NCI-H69 (cell line): ENCODE measurements around the gene FN3K.
"Not testable (repeated sequence)": the region's sequence is repeated elsewhere in the genome, so short reads cannot be mapped to it uniquely, and the experiment has no call there.

Experiments
- DNase-seq: peaks from one replicate; lab custom pipeline; 2025; lab: John Stamatoyannopoulos, UW

Gene FN3K

GRCh38 chr17:82775001-82775823 is 39.8 kb downstream of the FN3K start:
- peak; percentile 56 for DNase-seq

GRCh38 chr17:82776454-82776853 is 41.0 kb downstream of the FN3K start:
- DNase-seq = no peak

- peak; percentile 24 for DNase-seq
These were observed 42.5 kb downstream of the FN3K start for GRCh38 chr17:82777778-82778375.

- DNase-seq = no peak
These were observed 44.1 kb downstream of the FN3K start for GRCh38 chr17:82779541-82779940.

- DNase-seq = no peak
These were observed 44.8 kb downstream of the FN3K start for GRCh38 chr17:82780195-82780594.

DNA sequence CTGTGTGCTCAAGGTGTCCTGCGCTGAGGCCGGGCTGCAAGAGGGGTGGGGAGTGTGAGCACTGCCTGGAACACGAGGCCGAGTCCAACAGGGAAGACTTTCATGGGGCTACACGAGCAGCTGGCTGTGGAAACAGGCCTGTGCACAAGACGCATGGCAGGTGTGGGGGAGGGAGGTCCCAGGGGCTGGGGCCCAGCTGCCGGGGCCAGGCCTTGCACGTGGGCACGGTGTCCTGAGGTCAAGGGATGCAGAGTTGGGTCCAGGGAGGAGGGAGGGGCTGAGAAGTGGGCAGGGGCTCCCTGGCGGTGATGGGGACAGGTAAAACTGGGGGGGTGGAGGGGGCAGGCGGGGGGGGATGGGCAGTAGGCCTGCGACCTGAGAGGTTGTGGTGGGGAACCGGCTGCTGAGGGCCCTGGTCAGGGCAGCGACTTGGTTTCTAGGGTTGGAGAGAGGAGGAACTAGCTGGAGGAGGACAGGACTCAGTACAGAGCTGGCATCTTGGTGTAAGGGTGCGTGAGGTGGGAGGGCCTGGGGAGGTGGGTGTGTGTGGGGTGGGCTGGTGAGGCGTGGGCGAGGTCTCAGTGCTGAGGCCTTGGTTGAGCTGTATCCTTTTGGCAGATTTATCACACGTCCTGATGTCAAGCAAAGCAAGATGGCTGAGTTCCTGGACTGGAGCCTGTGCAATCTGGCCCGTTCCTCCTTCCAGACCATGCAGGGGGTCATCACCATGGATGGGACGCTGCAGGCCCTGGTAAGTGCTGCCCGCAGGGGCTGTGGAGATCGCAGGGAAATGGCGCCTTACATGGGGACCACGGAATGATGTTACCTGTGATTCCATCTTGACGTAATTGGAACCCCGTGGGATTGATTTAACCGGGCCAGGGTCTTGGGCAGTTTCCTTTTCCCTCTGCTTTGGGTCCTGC is 45.8 kb downstream of the FN3K start:
- DNase-seq = no peak

GRCh38 chr17:82781894-82782274 is 46.5 kb downstream of the FN3K start:
- peak; percentile 65 for DNase-seq

GRCh38 chr17:82782657-82783207 is 47.3 kb downstream of the FN3K start:
- no peak for DNase-seq

DNA sequence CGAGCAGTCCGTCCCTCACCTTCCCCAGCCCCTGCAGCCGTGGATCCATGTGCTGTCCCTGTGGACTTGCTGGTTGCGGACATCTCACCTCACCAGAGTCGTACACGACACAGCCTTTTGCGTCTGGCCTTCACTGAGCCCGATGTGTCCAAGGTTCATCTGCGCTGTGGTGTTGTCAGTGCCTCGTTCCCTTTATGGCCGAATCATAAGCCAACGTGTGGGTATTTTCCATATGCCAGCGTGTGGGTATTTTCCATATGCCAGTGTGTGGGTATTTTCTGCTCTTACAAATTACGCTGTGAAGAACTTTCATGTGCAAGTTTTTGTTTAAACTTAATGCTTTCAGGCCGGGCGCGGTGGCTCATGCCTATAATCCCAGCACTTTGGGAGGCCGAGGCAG is 48.1 kb downstream of the FN3K start:
- no peak for DNase-seq

DNA sequence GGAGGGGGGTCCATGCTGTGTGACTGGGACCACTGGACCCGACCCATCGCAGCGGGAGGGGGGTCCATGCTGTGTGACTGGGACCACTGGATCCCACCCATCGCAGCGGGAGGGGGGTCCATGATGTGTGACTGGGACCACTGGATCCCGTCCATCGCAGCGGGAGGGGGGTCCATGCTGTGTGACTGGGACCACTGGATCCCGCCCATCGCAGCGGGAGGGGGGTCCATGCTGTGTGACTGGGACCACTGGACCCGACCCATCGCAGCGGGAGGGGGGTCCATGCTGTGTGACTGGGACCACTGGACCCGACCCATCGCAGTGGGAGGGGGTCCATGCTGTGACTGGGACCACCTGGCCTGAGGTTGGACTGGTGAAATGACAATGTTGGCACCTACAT is 50.2 kb downstream of the FN3K start:
- DNase-seq = not testable (repeated sequence)

DNA sequence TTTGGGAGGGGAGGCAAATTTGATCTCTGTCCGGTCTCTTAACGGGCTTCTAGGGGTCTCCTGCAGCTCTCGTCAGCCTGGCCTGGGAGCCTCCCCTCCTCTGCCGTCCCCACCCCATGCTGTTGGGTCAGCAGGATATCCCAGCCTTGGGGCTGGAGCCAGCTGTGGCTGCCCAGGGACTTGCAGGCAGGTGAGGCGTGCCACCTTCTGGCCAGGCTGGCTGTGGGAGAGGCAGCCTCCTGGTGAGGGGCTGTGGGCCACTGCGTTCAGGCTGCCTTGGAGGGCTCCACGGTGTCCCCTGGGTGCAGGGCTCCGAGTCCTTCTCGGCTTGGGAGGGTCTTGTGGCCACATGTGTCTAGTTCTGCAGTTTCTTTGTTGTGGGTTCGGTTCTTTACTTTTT is 51.0 kb downstream of the FN3K start:
- DNase-seq = no peak

GRCh38 chr17:82787081-82787848 is 51.9 kb downstream of the FN3K start:
- DNase-seq = no peak

- no peak for DNase-seq
These were observed 53.0 kb downstream of the FN3K start for GRCh38 chr17:82788206-82789001.

DNA sequence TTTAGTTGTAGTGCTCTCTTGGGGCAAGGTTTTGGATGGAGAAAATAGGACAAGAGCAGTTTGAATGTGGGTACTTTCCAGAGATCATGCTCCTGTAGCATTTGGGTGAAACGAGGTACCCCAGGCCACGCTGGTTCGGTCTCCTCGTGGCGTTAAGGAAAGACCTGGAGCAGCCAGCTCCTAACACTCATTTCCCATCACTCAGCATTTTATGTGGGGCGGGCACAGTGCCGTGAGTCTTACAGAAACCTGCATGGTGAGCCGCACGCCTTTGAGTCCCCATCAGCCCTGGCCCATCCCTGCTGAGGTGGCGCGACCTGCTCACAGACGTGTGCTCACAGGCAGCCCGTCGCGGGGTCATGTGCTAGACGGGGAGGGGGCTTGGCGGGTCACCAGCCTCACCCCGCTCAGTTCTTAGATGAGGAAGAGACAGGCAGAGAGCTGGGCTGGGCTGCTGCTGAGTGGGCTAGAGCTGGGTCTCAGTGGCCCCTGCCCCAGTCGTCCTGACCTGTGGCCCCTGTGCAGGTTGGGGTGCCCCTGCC is 53.7 kb downstream of the FN3K start:
- DNase-seq = no peak

- no peak for DNase-seq
These were observed 54.4 kb downstream of the FN3K start for GRCh38 chr17:82789806-82790205.

DNA sequence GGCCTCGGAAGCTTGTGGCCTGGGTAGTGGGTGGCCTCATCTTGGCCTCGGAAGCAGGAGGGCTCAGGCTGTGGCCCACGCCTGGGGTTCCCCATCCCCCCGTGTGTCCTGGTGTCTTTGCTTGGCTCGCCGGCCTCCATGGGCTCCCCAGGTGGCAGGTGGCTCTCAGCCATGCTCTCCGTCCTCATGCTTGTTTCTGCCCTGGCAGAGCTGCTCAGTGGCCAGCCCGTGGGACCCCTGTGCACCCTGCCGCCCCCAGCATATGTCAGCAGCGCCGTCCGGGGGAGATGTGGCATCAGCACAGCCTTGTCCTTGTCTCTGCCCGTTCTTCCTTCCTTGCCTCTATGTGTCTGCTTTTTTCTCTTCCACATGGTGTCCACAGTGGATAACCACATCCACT is 55.0 kb downstream of the FN3K start:
- DNase-seq = no peak

DNA sequence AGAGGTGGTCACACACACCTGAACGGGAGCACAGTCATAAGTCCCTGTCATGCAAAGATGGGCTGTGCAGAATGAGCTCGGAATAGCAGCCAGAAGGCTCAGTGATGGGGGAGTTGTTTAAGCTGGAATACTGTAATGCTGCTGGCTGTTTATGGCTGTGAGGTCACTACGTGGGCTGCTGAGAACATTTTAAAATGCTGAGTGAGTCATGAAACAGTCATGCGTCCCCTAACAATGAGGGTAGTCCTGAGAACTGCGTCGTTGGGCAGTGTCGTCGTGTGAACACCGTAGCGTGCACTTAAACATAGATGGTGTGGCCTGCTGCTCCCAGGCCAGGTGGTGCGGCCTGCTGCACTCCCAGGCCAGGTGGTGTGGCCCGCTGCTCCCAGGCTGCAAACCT is 56.1 kb downstream of the FN3K start:
- DNase-seq = no peak

- DNase-seq = no peak
These were observed 58.7 kb downstream of the FN3K start for GRCh38 chr17:82793974-82794630.

GRCh38 chr17:82794781-82795482 is 59.5 kb downstream of the FN3K start:
- no peak for DNase-seq
